ENCODE measurements around the gene HOXA13.

Gene HOXA13

GRCh38 chr7:27148756-27149641 is 50.9 kb downstream of the HOXA13 start:
- H3K4me1 Mint-ChIP-seq: peaks cover 33% of the 10 kb centered on the region
- no peak overlapping the region for H3K4me3 Mint-ChIP-seq
- peaks cover 63% of the 10 kb centered on the region for H3K27me3 Mint-ChIP-seq
- no peak overlapping the region for H3K27ac Mint-ChIP-seq
- no peaks in the 10 kb centered on the region for H3K36me3 Mint-ChIP-seq
- no peaks in the 10 kb centered on the region for H3K9me3 Mint-ChIP-seq

GRCh38 chr7:27148031-27148755 is 51.7 kb downstream of the HOXA13 start:
- Mint-ChIP-seq H3K27me3 (peaks cover 55% of the 10 kb centered on the region), H3K4me1 (peaks cover 26% of the 10 kb centered on the region), H3K4me3 (peak overlapping the region; percentile 76), H3K27ac (peak overlapping the region; percentile 62), H3K36me3 (no peaks in the 10 kb centered on the region), H3K9me3 (no peaks in the 10 kb centered on the region)

- H3K4me1 Mint-ChIP-seq: peaks cover 26% of the 10 kb centered on the region
- H3K4me3 Mint-ChIP-seq: peak within 1 kb of the TSS; percentile 76
- peak within 1 kb of the TSS; percentile 62 for H3K27ac Mint-ChIP-seq
These were observed 52.5 kb downstream of the HOXA13 start, which contains the start of gene HOXA6 for GRCh38 chr7:27147199-27148030. Gene HOXA6, minus strand, starts transcription at chr7:27147774. Its CDS starts 25 bp downstream, at chr7:27147749.

GRCh38 chr7:27146491-27147198 is 53.2 kb downstream of the HOXA13 start:
- Mint-ChIP-seq H3K27ac (no peak overlapping the region), H3K4me3 (no peak overlapping the region), H3K36me3 (no peaks in the 10 kb centered on the region), H3K4me1 (peaks cover 21% of the 10 kb centered on the region), H3K9me3 (no peaks in the 10 kb centered on the region), H3K27me3 (peaks cover 53% of the 10 kb centered on the region)

More at GRCh38 chr7:27147199-27148030, 52.5 kb downstream of the HOXA13 start, which contains the start of gene HOXA6:
- Mint-ChIP-seq H3K27me3 (peaks cover 57% of the 10 kb centered on the region), H3K9me3 (no peaks in the 10 kb centered on the region), H3K36me3 (no peaks in the 10 kb centered on the region)

- Mint-ChIP-seq H3K36me3 (no peaks in the 10 kb centered on the region), H3K4me1 (peaks cover 14% of the 10 kb centered on the region), H3K9me3 (no peaks in the 10 kb centered on the region), H3K4me3 (no peak overlapping the region), H3K27ac (no peak overlapping the region), H3K27me3 (peaks cover 52% of the 10 kb centered on the region)
These were observed 53.9 kb downstream of the HOXA13 start for GRCh38 chr7:27145914-27146412.

GRCh38 chr7:27145165-27145913 is 54.6 kb downstream of the HOXA13 start:
- peaks cover 49% of the 10 kb centered on the region for H3K27me3 Mint-ChIP-seq
- no peak overlapping the region for H3K4me3 Mint-ChIP-seq
- H3K9me3 Mint-ChIP-seq: no peaks in the 10 kb centered on the region
- peak overlapping the region; percentile 41 for H3K27ac Mint-ChIP-seq
- peaks cover 7% of the 10 kb centered on the region for H3K4me1 Mint-ChIP-seq
- no peaks in the 10 kb centered on the region for H3K36me3 Mint-ChIP-seq

- Mint-ChIP-seq H3K4me1 (peaks cover 7% of the 10 kb centered on the region), H3K4me3 (no peak overlapping the region), H3K27ac (no peak overlapping the region), H3K9me3 (no peaks in the 10 kb centered on the region), H3K27me3 (peaks cover 43% of the 10 kb centered on the region), H3K36me3 (no peaks in the 10 kb centered on the region)
These were observed 55.1 kb downstream of the HOXA13 start for GRCh38 chr7:27144781-27145164.
